Measurements from ENCODE around the gene ZNFX1.

DNA sequence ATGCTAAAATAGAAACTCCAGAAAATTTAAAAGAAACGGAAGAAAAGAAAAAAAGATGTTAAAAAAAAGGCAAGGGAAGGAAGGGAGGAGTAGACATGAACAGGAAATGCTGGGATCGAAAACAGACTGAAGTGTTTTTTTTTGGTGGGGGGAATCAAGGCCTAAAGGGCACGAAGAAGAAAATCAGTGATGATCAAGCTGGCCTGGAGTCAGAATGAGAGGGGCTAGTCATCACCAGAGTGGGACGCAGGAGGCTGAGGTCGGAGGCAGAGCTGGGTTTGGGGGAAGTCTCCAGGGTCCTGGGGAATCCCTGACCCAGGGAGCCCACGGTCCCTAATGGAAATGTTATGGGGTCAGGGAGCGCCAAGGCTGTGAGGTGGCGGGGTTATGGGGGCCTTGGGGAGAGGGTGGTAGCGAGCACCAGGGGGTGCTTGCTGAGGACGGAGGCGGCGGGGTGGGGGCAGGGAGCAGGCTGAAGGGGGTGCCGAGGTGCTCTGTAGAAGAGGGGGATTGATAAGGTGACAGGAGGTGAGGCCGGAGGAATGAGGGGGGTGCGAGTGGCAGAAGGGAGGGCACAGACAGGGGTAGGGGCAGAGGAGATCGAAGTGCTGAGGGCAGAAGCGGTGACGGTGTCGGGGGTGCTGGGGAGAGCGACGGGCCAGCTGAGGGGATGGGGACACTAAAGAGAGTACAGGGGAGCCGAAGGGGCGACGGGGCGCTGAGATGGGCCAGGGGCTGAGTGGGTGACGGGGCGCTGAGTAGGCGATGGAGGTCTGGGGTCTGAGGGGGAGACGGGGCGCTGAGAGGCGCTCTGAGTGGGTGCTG, 684 bp downstream of the ZNFX1 start:
- TF ChIP-seq, protein P1, sequence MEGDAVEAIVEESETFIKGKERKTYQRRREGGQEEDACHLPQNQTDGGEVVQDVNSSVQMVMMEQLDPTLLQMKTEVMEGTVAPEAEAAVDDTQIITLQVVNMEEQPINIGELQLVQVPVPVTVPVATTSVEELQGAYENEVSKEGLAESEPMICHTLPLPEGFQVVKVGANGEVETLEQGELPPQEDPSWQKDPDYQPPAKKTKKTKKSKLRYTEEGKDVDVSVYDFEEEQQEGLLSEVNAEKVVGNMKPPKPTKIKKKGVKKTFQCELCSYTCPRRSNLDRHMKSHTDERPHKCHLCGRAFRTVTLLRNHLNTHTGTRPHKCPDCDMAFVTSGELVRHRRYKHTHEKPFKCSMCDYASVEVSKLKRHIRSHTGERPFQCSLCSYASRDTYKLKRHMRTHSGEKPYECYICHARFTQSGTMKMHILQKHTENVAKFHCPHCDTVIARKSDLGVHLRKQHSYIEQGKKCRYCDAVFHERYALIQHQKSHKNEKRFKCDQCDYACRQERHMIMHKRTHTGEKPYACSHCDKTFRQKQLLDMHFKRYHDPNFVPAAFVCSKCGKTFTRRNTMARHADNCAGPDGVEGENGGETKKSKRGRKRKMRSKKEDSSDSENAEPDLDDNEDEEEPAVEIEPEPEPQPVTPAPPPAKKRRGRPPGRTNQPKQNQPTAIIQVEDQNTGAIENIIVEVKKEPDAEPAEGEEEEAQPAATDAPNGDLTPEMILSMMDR (IDR thresholded peaks at IDR 0.05; ENCODE audit: low read length): no peak
- TF ChIP-seq EZH2phosphoT487 (IDR thresholded peaks at IDR 0.05; ENCODE audit: low read length) (no peak), EZH2 (optimal IDR thresholded peaks at IDR 0.05; ENCODE audit: low read depth, low read length) (no peak)
